Keratinocyte (primary cell): ENCODE data around the gene RPL13. TPM values are rescaled to one million over a fixed set of nuclear protein-coding genes. Genes with fewer than 3 reads are reported as not detected.

Experiments
- DNase-seq: peaks from one replicate; pipeline ENCODE4 v3.0.0-alpha.2; 2011; ENCODE audit warnings: low read depth, missing footprints, low spot score
- FAIRE-seq: peaks from 2 replicates; lab custom pipeline; 2011; peaks lifted over from hg19 to GRCh38; lab: Jason Lieb, UNC
- H2AFZ ChIP-seq: 2 replicates; pipeline ENCODE4 v1.6.0; 2012; ENCODE audit warnings: low read length, control low read depth, inconsistent platforms; ENCODE audit not compliant: control insufficient read depth
- H3K27ac ChIP-seq: 2 replicates; pipeline ENCODE4 v1.5.1; 2011; ENCODE audit warnings: low read length; ENCODE audit not compliant: control insufficient read depth, insufficient read depth
- H3K27me3 ChIP-seq: 3 replicates; pipeline ENCODE4 v1.6.0; 2011; ENCODE audit warnings: low read length; ENCODE audit not compliant: control insufficient read depth, insufficient read depth; ENCODE audit errors: extremely low read depth
- H3K36me3 ChIP-seq, 2 experiments: 2 replicates in 1 of 2; 3 replicates in 1 of 2; pipeline ENCODE4 v1.5.1; 2011; ENCODE audit warnings: low read length in 2 of 2, mild to moderate bottlenecking in 1 of 2; ENCODE audit not compliant: control insufficient read depth in 2 of 2, insufficient read depth in 2 of 2; ENCODE audit errors: extremely low read depth in 1 of 2
- H3K4me1 ChIP-seq: 3 replicates; pipeline ENCODE4 v1.5.1; 2011; ENCODE audit warnings: low read length; ENCODE audit not compliant: control insufficient read depth, insufficient read depth; ENCODE audit errors: extremely low read depth
- H3K4me2 ChIP-seq: 3 replicates; pipeline ENCODE4 v1.6.0; 2011; ENCODE audit warnings: low read depth, low read length; ENCODE audit not compliant: control insufficient read depth, insufficient read depth; ENCODE audit errors: extremely low read depth
- H3K4me3 ChIP-seq, 3 experiments: fragments of 200-600 bp in 1 of 3; sonication (generic) in 1 of 3; 2 replicates in 2 of 3; 3 replicates in 1 of 3; pipeline ENCODE4 v1.5.1; 2011 to 2016; ENCODE audit warnings: low read length in 3 of 3, mild to moderate bottlenecking in 3 of 3, control low read depth in 2 of 3, inconsistent platforms in 1 of 3, low read depth in 1 of 3, mixed read lengths in 1 of 3, mixed run types in 1 of 3, moderate library complexity in 1 of 3; ENCODE audit not compliant: control insufficient read depth in 2 of 3, insufficient read depth in 2 of 3; ENCODE audit errors: extremely low read depth in 1 of 3
- H3K79me2 ChIP-seq: 2 replicates; pipeline ENCODE4 v1.6.0; 2012; ENCODE audit warnings: low read length; ENCODE audit not compliant: control insufficient read depth, insufficient read depth
- H3K9ac ChIP-seq: 3 replicates; pipeline ENCODE4 v1.6.0; 2011; ENCODE audit warnings: low read length; ENCODE audit not compliant: control insufficient read depth, insufficient read depth; ENCODE audit errors: extremely low read depth
- H3K9me1 ChIP-seq: 3 replicates; pipeline ENCODE4 v1.6.0; 2011; ENCODE audit warnings: low read length; ENCODE audit not compliant: control insufficient read depth, insufficient read depth; ENCODE audit errors: extremely low read depth
- H3K9me3 ChIP-seq: 2 replicates; pipeline ENCODE4 v1.5.1; 2012; ENCODE audit warnings: low read depth, low read length; ENCODE audit not compliant: control insufficient read depth
- H4K20me1 ChIP-seq: 3 replicates; pipeline ENCODE4 v1.6.0; 2011; ENCODE audit warnings: low read length; ENCODE audit not compliant: control insufficient read depth, insufficient read depth; ENCODE audit errors: extremely low read depth
- CTCF ChIP-seq, 3 experiments: IDR thresholded peaks in 1 of 3; conservative IDR thresholded peaks in 1 of 3; optimal IDR thresholded peaks in 1 of 3; 2 replicates in 2 of 3; 3 replicates in 1 of 3; pipeline versions ENCODE3 to v1.5.1; 2011; ENCODE audit warnings: low read length in 3 of 3, mild to moderate bottlenecking in 3 of 3, moderate library complexity in 2 of 3, control low read depth in 1 of 3, inconsistent platforms in 1 of 3; ENCODE audit not compliant: insufficient read depth in 2 of 3; ENCODE audit errors: extremely low read depth in 1 of 3
- EZH2 ChIP-seq: IDR thresholded peaks from one replicate; pipeline ENCODE4 v1.6.1; 2012; ENCODE audit warnings: inconsistent platforms, mild to moderate bottlenecking, low read length, moderate library complexity
- dilution Hi-C: fragments of 300-500 bp; cut with MboI; formaldehyde crosslinking; loops from one replicate; pipeline ENCODE4 v1.7.0; 2020; ENCODE audit warnings: low sequenced_read_pairs; ENCODE audit not compliant: extremely low pct_ligation_motif_present
- polyA plus RNA-seq, 5 experiments: library from polyadenylated mRNA; depleted of rRNA in 3 of 5; stranded (reverse) in 3 of 5; stranded (forward) in 1 of 5; unstranded in 1 of 5; fragments of >200 nt; gene quantifications; 1 replicate in 1 of 5; 2 replicates in 3 of 5; 3 replicates in 1 of 5; pipeline versions ENCODE4 v1.2.1 to v1.2.3, GENCODE V29; 2011 to 2012; ENCODE audit warnings: missing spikeins in 2 of 5, low read depth in 1 of 5, low replicate concordance in 1 of 5

Gene RPL13
- polyA plus RNA-seq, 1 donor (not counting 4 experiments of a cell fraction or from before 2014, with no cell fraction given), result 2,095 TPM

DNA sequence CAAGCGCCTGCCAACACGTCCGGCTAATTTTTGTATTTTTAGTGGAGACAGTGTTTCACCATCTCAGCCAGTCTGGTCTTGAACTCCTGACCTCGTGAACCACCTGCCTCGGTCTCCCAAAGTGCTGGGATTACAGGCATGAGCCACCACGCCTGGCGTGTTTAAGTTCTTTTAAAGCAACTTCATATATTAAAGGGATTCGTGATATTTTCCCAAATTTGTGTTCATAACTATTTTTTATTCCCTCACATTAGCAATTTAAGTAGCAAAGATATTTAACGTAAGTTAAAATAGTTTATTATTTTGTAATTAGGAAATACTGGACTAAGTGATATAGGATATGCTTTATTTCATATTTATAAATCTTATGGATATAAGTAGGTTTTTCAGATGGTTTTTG is 48.0 kb upstream of the RPL13 start:
- Histone ChIP-seq H3K4me1 (peaks cover 9% of the 10 kb centered on the region), H3K4me3 (no peak overlapping the region), H2AFZ (no peak overlapping the region), H3K9me3 (no peaks in the 10 kb centered on the region), H3K36me3 (peaks cover 26 to 29% of the 10 kb centered on the region in 2 experiments), H4K20me1 (no peaks in the 10 kb centered on the region), H3K9me1 (no peaks in the 10 kb centered on the region), H3K27ac (no peak overlapping the region), H3K79me2 (peaks cover 59% of the 10 kb centered on the region), H3K4me2 (no peak overlapping the region), H3K27me3 (no peaks in the 10 kb centered on the region), H3K9ac (no peak overlapping the region)
- dilution Hi-C loops, result no loop called here
- no peak for DNase-seq
- no peak for TF ChIP-seq EZH2
- TF ChIP-seq CTCF (optimal IDR thresholded peaks at IDR 0.05 in 1 of 3, IDR thresholded peaks at IDR 0.05 in 1 of 3, conservative IDR thresholded peaks at IDR 0.05 in 1 of 3; ENCODE audit: extremely low read depth in 1 of 3, insufficient read depth in 2 of 3, low read length in 3 of 3), result no peak
- no peak for FAIRE-seq

DNA sequence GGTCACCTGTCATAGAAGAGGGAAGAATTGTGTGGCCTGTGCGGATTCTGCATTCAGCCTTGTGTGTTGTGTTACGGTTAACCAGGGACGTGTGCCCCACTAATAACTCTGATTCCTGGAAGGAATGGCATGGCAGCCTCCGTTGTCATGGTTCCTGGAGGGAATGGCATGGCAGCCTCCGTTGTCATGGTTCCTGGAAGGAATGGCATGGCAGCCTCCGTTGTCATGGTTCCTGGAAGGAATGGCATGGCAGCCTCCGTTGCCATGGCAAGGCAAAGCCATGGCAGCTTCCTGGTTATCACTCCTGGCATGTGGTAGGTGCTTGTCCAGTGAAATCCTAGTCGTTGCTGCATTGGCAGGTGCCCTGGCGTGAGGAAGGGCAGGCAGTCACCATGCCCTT is 43.4 kb upstream of the RPL13 start:
- FAIRE-seq, result no peak
- Histone ChIP-seq H3K4me2 (no peak overlapping the region), H2AFZ (no peak overlapping the region), H3K9me3 (no peaks in the 10 kb centered on the region), H3K4me1 (no peaks in the 10 kb centered on the region), H3K9ac (no peak overlapping the region), H3K27me3 (no peaks in the 10 kb centered on the region), H4K20me1 (peaks cover 8% of the 10 kb centered on the region), H3K4me3 (no peak overlapping the region), H3K9me1 (no peaks in the 10 kb centered on the region), H3K27ac (no peak overlapping the region), H3K79me2 (peaks cover 65% of the 10 kb centered on the region), H3K36me3 (peaks cover 32 to 42% of the 10 kb centered on the region in 2 experiments)
- no peak for DNase-seq
- dilution Hi-C loops, result no loop called here
- TF ChIP-seq CTCF (optimal IDR thresholded peaks at IDR 0.05 in 1 of 3, IDR thresholded peaks at IDR 0.05 in 1 of 3, conservative IDR thresholded peaks at IDR 0.05 in 1 of 3; ENCODE audit: extremely low read depth in 1 of 3, insufficient read depth in 2 of 3, low read length in 3 of 3) (no peak), EZH2 (no peak)
